ENCODE data around the gene TNFSF9. TPM values are rescaled to one million over a fixed set of nuclear protein-coding genes. Genes with fewer than 3 reads are reported as not detected.

Gene TNFSF9
- total and polyA plus RNA-seq, 2 of the 8 experiments (the other 6 are each of a cell fraction or from before 2014, with no cell fraction given): 1.7 to 4.4 TPM

- TF ChIP-seq CHD7 (IDR thresholded peaks at IDR 0.05; ENCODE audit: insufficient replicate concordance, low read length) (no peak), SAP30 (IDR thresholded peaks at IDR 0.05; ENCODE audit: insufficient read depth, insufficient replicate concordance, low read length) (no peak), RAD21 (IDR thresholded peaks at IDR 0.05 in 1 of 2, conservative IDR thresholded peaks at IDR 0.05 in 1 of 2; ENCODE audit: low read depth in 2 of 2, low read length in 2 of 2) (peak; percentile 23 to 48; a peak in 2 of 4 replicates), TBP (IDR thresholded peaks at IDR 0.05; ENCODE audit: low read depth, low read length) (no peak), NRF1 (IDR thresholded peaks at IDR 0.05; ENCODE audit: low read depth, low read length) (no peak), CHD2 (IDR thresholded peaks at IDR 0.05; ENCODE audit: low read length) (0 out of 2 replicates have a peak, but pooled peaks have one; percentile 34), SP2 (IDR thresholded peaks at IDR 0.05; ENCODE audit: low read length) (no peak), KDM4A (IDR thresholded peaks at IDR 0.05; ENCODE audit: low read depth, low read length, severe bottlenecking) (no peak), SIN3A (conservative IDR thresholded peaks at IDR 0.05 in 1 of 2, IDR thresholded peaks at IDR 0.05 in 1 of 2; ENCODE audit: low read depth in 1 of 2, low read length in 2 of 2) (peak in 1 of 2 experiments; percentile 34; a peak in 1 of 4 replicates)
These were observed 21.0 kb downstream of the TNFSF9 start (continued) for GRCh38 chr19:6551607-6552450.

Data from H1 (cell line).